Fibroblast of peridontal ligament (primary cell): ENCODE measurements around the gene GKN1.
"Not testable (repeated sequence)": the region's sequence is repeated elsewhere in the genome, so short reads cannot be mapped to it uniquely, and the experiment has no call there.

ENCODE experiments used
- DNase-seq: peaks from one replicate; pipeline ENCODE4 v3.0.0-alpha.2; 2010; ENCODE audit errors: extremely low read depth

Gene GKN1, protein sequence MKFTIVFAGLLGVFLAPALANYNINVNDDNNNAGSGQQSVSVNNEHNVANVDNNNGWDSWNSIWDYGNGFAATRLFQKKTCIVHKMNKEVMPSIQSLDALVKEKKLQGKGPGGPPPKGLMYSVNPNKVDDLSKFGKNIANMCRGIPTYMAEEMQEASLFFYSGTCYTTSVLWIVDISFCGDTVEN

DNA sequence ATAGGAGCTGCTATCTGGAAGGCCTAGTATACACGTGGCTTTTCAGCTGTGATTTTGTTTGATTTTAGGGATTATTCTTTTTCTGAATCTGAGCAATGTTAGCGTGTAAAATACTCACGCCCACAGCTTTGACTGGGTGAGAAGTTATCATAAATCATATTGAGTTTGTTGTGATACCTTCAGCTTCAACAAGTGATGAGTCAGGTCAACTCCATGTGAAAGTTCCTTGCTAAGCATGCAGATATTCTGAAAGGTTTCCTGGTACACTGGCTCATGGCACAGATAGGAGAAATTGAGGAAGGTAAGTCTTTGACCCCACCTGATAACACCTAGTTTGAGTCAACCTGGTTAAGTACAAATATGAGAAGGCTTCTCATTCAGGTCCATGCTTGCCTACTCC, at the start of gene GKN1:
Gene GKN1, plus strand, starts transcription at position 386 of the 400 bp plus-strand sequence. CDS start 42 bp downstream, outside the sequence.
- DNase-seq = no peak

DNA sequence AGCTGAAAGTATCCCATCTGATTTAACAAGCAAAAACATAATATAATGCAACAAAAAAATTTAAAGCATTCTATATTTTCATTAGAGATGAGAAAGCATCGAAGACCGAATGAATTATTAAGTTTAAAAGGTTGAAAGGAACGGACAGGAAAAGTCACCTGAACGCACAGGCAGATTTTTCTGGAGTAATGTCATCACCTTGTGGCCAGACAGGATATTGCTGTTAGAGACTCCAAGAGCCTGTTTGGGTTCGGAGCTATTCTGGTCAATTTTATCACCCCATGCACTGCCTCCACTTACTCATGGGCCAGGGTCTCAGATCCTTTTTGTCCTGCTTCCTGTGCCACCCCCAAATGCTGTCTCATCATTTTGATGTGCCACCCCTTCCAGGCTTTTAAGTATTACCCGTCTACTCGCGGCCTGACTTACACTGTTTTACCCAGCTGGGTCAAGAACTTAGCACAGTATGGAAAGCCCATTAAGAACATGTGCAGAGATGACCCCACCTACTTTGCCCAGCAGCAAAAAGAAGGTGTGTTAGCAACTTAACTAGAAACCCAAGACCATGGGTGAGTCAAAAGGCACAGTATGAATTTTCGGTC, 49.0 kb upstream of the GKN1 start:
- peak; percentile 56 for DNase-seq

DNA sequence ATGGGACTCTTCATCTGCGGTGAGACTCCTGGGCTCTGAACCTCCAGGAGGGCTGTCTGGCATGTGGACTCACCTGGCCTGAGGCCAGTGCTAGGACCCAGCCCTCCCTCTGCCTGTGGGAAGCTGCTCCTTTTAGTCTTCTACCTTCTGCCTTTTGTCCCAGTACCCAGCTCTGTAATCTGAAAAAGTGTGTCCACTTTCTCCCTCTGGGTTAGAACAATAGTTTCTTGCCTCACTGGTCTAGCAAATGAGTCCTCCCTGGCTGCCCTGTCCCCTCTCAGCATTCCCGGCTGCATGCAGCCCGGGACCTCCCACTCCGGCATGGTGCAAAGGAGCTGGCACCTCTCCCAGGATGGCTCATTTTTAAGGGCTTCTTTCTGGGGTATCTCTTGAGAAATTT, 47.6 kb upstream of the GKN1 start:
- DNase-seq = no peak

DNA sequence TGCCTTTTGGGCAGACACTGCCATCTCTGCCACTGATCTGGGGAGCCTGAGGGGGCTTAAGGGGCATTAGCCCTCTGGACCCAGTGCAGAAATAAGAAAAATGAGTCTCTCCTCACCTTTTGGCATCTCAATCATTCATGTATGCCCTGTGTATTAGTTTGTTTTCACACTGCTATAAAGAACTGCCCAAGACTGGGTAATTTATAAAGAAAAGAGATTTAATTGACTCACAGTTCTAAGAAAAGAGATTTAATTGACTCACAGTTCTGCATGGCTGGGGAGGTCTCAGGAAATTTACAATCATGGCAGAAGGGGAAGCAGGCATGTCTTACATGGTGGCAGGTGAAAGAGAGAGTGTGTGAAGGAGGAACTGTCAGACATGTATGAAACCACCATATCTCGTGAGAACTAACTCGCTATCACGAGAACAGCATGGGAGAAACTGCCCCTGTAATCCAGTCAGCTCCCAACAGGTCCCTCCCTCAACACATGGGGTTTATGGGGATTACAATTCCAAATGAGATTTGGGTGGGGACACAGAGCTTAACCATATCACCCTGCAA, 43.2 kb upstream of the GKN1 start:
- no peak for DNase-seq

DNA sequence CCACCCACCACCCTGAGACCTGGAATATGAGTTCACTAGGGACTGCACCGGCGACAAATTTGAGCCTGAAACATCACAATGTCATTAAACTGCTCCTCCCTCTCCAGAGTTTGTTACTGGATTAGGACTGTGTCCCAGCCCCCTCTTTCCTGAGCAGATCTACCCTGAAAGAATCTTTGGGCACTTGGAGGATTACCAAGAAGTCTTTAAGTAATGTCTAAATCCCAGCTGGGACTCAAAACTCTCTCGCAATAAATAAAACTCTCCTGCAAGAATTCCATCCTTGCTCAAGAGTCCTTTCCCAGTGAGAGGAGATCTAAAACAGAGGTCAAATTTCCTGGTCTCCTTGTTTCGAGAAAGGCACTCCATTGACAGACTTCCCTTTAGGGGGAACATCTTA, 42.6 kb upstream of the GKN1 start:
- peak; percentile 80 for DNase-seq

DNA sequence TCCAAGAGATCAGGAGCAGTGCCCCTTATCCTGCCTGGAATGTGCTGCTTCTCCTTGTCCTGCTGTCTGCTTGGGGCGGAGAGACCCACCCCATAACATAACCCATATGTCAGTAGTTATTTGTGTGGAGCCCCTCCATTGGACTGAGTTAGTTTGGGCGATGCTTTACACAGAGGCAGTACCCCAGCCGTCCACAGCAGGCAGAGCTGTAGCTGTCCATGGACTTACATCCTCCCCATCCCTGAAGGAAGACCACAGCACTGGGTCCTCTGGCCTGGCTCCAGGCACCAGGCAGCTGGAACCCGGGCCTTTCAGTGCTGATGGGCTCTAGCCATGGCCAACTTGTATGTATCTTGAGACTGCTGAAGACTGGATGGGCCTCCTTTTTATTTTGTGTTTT, 42.0 kb upstream of the GKN1 start:
- DNase-seq = no peak

DNA sequence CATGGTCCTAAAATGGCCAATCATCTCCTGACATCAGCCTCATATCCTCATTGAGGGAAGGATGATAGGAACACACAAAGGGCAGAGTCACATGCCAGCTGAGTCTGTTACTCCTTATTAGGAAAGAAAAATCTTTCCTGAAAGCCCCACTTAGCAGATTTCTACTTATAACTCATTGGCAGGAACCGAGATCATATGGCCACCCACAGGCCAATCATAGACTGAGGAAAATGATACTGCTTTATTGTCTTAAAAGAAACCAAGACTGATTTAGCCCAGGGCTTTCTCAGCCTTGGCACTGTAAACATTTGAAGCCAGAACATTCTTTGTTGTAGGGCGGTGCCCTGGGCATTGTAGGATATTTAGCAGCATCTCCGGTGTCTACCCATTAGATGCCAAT, 40.4 kb upstream of the GKN1 start:
- no peak for DNase-seq

DNA sequence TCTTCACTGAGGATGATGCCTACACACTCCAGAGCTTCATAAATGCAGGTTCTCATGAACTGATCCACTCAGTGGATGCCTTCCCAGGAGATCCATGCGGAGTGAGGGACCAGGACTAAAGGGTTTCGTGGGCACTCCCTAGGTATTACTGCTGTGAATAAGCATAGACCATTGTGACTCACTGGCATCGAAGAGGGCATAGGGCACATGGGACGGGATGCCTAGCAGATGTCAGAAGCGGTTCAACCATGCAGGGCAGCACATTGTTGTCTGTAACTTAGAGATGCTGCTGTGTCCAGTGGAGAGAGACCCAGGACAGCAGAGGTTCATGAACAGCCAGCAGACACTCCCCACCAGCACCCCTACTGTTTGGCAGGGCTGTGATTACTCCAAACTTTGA, 39.0 kb upstream of the GKN1 start:
- no peak for DNase-seq

DNA sequence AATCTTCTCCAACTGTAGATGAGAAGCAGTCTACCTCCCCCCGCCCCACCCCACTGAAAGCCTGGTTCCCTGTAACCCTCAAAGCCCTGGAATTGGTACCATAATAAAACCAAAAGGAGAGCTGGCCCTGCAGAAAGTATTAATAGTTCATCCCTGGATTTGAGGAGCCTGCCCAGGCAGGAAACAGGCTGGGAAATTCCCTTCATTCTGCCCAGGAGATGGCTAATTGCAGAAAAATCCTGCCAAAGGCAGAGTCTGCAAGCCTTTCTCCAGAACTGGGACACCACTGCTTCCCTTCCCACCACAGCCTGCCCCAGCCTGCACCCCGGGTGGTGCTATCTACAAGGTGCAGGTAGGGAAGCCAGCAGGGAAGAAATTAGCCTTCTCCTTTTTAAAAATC, 38.0 kb upstream of the GKN1 start:
- DNase-seq = peak; percentile 47

DNA sequence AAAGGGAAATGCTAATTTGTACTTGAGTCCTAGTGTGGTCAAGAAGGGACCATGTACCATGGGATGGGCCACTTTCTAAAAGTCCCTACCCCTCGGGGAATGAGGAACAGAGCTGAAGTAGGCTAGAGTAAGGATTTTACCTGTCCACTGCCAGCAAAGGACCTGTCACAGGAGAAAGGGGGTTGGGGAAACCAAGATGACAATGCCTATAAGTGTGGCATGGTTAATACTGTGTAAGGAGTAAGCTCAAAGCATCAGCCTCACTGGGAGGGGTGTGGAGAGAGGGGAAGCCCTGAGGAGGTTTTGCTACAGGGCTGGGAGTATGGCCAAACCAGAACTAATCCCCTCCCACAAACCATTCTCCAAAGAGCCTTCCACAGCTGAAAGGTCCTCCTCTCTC, 37.5 kb upstream of the GKN1 start:
- DNase-seq = peak; percentile 33

DNA sequence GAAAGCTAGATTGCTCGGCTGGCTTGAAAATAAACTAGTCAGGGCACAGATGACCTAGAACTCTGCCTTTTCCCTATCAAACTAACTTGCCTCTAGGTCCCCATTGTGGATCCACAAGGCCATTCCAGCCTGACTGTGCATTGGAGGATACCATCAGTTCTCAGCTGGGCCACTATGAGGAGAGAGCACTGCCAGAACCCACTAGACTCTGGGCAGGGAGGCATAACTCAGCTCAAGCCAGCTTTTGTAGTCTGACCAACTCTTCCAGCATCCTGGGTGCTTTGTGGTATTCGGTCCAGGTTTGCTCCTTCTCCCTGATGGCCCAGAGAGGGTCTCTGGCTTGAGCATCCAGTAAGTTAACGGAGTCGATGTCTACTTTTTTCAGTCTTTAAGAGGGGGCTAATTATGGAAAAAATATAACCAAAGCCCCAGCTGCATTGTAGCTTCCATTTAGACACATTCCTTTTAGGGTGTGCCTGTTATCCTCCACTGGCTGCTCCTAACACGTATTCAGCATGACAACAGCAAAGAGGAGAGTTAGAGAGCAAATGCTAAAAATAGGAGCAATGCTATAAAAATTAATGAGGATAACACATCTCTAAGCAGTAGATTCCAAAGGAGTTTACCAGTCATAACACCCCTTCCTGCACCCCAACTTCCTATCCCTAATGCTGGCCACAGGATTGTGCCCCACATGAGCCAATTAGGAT, 36.9 kb upstream of the GKN1 start:
- no peak for DNase-seq

DNA sequence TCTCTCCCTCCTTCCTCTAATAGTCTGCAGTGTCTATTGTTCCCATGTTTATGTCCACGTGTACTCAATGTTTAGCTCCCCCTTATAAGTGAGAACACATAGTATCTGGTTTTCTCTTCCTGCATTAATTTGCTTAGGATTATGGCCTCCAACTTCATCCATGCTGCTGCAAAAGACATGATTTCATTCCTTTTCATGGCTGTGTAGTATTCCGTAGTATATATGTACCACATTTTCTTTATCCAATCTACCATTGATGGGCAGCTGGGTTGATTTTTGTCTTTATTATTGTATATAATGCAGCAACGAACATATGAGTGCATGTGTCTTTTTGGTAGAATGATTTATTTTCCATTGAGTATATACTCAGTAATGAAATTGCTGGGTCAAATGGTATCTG, 35.5 kb upstream of the GKN1 start:
- no peak for DNase-seq

DNA sequence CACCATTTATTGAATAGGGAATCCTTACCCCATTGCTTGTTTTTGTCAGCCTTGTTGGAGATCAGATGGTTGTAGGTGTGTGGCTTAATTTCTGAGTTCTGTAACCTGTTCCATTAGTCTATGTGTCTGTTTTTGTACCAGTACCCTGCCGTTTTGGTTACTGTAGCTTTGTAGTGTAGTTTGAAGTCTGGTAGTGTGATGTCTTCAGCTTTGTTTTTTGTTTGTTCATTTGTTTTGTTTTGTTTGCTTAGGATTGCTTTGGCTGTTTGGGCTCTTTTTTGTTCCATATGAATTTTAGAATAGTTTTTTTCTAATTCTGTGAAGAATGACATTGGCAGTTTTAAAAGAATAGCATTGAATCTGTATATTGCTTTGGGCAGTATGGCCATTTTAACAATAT, 34.5 kb upstream of the GKN1 start:
- no peak for DNase-seq

DNA sequence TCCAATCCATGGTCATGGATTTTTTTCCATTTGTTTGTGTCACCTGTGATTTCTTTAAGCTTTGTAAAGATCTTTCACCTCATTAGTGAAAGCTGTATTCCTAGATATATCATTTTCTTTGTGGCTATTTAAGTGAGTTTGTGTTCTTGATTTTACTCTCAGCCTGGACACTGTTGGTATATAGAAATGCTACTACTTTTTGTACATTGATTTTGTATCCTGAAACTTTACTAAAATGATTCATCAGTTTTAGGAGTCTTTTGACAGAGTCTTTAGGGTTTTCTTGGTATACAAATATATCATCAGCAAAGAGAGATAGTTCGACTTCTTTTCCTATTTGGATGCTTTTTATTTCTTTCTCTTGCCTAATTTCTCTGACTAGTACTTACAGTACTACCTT, 34.1 kb upstream of the GKN1 start:
- DNase-seq = no peak

DNA sequence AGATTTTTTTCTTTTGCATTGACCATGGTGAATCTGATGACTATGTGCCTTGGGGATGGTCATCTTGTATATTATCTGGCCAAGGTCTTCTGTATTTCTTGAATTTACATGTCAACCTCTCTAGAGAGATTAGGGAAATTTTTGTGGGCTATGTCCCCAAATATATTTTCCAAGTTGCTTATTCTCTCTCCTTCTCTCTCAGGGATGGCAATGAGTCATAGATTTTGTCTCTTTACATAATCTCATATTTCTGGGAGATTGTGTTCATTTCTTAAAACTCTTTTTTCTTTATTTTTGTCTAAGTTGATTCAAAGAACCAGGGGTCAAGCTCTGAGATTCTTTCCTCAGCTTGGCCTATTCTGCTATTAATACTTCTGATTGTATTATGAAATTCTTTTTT, 31.6 kb upstream of the GKN1 start:
- no peak for DNase-seq

DNA sequence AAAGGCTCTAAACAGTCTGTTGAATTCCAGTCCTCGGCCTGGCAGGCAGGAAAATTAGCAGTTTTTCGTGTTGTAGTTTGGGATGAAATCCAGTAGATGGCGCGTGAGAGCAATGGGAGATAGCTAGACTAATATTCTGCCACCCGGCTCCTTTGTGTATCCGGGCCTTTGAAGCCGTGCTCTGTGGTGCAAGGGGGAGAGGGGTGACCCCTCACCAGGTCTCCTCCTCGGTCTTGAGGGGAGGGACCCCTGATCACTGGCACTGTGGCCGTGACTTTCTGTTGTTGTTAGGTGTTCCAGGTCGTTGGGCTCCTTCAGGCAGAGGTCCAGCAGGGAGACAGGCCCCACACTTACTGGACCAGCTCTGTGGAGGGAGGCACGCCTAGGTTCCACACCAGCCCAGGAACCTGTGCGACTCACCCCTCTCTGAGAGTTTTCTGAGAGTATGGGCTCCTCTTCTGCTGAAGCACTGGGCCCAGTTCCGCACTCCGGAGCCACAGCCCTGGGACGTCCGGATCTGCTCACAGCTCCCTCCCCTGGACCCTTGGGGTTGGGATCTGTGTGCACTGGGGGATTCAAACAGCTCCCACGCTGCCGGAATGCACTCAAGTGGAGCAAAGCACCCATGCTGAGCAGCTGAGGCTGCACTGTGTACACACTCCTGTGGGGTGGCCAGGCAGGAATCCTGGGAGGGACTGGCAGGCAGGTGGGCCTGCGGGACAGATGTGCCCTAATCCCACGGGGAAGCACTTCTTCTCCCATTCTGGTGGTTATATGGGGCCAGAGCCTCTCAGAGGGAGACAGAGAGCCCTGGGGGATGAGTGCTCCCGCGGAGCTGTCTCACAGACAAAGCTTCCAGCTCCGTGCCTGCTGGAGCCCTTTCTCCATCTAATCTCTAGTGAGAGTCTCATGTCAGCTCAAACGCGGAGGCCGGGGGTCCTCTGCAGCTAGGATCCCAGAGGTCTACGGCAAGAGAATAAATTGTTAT, 30.6 kb upstream of the GKN1 start:
- DNase-seq = peak; percentile 74

DNA sequence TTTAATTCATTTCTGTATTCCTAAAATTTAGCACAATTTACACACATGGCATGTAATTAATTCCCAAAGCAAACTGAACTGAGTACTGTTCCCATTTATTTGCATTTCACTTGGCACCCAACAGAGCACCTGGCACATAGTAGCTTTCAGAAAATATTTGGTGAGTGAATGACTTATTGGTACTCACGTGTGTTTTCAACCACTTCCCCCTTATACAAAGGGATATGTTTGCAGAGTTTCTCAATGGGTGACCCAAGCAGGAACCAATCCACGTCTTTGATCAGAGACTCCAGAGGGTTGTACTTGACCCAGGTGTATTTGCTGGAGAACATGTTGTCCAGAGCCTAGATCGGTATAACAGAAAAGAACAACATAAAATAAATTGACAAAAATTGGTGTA, 28.3 kb upstream of the GKN1 start:
- DNase-seq = no peak

DNA sequence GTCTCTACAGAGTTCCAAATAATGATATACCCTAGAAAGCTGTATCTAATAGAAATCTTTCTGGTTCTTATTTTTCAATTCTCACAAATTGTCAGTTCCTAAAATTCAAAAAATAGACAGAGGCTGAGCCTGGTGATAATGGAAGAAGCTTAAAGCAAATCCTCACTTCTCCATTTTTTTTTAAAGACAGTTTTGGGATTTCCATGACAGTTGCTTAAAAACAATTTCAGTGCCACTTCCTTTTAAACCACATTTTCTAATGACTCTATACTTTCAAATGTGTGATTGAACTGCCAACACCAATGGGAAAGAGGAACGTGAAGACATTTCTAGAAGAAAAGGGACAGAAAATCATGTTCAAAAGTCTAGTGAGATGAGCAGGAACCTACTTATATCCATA, 25.7 kb upstream of the GKN1 start:
- DNase-seq = no peak

DNA sequence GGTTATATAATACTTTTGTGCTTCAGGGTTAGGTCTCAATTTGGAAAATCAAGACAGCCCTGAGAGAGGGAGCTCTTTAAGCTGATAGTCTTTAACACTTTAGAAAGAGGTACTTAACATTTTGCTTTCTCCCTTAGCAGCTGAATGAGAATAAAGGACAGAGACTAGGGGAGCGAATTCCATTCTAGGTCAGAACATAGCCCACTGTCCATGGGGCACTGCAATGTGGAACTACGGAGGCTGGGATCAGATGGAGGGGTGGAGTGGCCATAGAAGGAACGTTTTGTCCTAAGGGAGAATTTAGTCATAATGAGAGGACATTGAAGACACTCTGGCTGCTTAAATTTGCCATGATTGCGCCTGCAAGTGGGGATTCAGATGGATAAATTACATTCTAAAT, 22.5 kb upstream of the GKN1 start:
- no peak for DNase-seq

DNA sequence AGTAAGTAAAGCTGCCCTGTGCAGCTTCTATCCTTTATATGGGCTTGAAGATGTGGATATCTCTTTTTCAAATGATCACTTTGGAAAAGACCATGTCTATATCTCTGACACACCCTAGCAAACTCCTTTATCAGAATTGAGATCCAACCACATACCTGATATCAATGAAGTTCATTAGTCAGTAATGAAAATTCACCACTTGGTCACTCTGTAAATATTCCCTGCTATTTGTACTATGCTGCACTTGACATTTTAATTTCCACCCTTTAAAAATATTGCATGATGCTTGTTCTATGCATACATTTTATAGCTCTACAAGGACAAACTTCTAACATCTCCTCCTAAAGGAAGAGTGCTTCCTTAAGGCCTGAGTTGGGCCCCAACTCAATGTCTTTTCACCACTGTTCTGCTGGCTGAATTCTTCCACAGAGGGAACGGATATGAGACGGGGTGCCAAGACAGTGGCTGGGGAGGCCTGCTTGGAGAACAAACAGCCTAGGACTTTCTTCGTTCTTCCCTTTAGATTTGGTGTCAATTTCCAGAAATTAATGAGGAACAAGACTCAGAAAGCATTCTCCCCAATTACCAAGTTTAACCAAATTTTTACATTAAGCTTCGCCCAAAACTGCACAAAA, 21.4 kb upstream of the GKN1 start, which contains the start of gene GKN2:
Gene GKN2, minus strand, starts transcription at position 7 of the 635 bp plus-strand sequence. CDS start 32 bp downstream, outside the sequence.
- no peak for DNase-seq

DNA sequence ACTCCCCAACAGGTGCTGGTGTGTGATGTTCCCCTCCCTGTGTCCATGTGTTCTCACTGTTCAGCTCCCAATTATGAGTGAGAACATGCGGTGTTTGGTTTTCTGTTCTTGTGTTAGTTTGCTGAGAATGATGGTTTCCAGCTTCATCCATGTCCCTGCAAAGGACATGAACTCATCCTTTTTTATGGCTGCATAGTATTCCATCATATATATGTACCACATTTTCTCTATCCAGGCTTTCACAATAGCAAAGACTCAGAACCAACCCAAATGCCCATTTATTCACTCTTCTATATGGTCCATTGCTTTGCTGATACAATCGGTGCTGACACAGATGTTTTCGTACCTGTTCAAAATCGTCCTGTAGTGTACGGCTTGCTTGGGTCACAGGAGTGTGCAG, 19.0 kb upstream of the GKN1 start:
- not testable (repeated sequence) for DNase-seq
